Spinal cord (tissue), 10 donors: Measurements from ENCODE around the gene SNX1. TPM values are rescaled to one million over a fixed set of nuclear protein-coding genes. Genes with fewer than 3 reads are reported as not detected.

Experiments used
- DNase-seq, 6 donors: peaks; one replicate each; pipeline versions ENCODE4 v3.0.0 to v3.0.0-alpha.2; 2013 to 2015; ENCODE audit warnings: low spot score in 6 of 6, low read depth in 4 of 6
- H3K27ac ChIP-seq: one replicate; pipeline ENCODE4 v1.5.1; 2013; ENCODE audit warnings: low read depth, low read length, control low read depth
- H3K27me3 ChIP-seq: one replicate; pipeline ENCODE4 v1.6.1; 2013; ENCODE audit warnings: low read length; ENCODE audit not compliant: control insufficient read depth, insufficient read depth
- H3K36me3 ChIP-seq: one replicate; pipeline ENCODE4 v1.6.1; 2013; ENCODE audit warnings: low read length; ENCODE audit not compliant: control insufficient read depth, insufficient read depth
- H3K4me1 ChIP-seq: one replicate; pipeline ENCODE4 v1.6.1; 2013; ENCODE audit warnings: low read length; ENCODE audit not compliant: control insufficient read depth, insufficient read depth
- H3K4me3 ChIP-seq: one replicate; pipeline ENCODE4 v1.5.1; 2013; ENCODE audit warnings: low read depth, low read length, control low read depth
- H3K9me3 ChIP-seq: one replicate; pipeline ENCODE4 v1.6.1; 2013; ENCODE audit warnings: low read length; ENCODE audit not compliant: control insufficient read depth, insufficient read depth
- WGBS: methylation state at CpG from one replicate; pipeline ENCODE4 v1.1.5; 2013; ENCODE audit warnings: missing lambda C conversion rate; ENCODE audit not compliant: insufficient coverage; 5-methylcytosine and 5-hydroxymethylcytosine counted together
- long read RNA-seq, 4 donors: transcript quantifications; one replicate each; lab custom pipeline, GENCODE V29; 2026
- polyA plus RNA-seq, 2 donors: library from polyadenylated mRNA; unstranded; fragments of 120-200 nt; gene quantifications; one replicate each; pipeline ENCODE4 v1.2.1, GENCODE V29; 2013; ENCODE audit not compliant: insufficient read length in 2 of 2
- total RNA-seq, 2 donors: library from RNA; depleted of rRNA in 1 of 2; stranded (reverse); fragments of 120-200 nt in 1 of 2; fragments of >200 nt in 1 of 2; gene quantifications; one replicate each; pipeline versions ENCODE4 v1.2.3 to v1.2.4, GENCODE V29; 2013 to 2014
- donor health status: healthy.

The SNX1 gene, protein sequence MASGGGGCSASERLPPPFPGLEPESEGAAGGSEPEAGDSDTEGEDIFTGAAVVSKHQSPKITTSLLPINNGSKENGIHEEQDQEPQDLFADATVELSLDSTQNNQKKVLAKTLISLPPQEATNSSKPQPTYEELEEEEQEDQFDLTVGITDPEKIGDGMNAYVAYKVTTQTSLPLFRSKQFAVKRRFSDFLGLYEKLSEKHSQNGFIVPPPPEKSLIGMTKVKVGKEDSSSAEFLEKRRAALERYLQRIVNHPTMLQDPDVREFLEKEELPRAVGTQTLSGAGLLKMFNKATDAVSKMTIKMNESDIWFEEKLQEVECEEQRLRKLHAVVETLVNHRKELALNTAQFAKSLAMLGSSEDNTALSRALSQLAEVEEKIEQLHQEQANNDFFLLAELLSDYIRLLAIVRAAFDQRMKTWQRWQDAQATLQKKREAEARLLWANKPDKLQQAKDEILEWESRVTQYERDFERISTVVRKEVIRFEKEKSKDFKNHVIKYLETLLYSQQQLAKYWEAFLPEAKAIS
- total RNA-seq (10 to 100 TPM; 51.6 to 53.4 TPM), polyA plus RNA-seq (10 to 100 TPM; 74.4 to 79.3 TPM)
- long read RNA-seq, donor 1, transcript SNX1-208 (15 exons, 1,971 nt), result major isoform, 19 of 514 reads
- long read RNA-seq, donor 1, partial matches to known transcripts, result 82 of 514 reads
- long read RNA-seq, donor 1, other reads (novel, unspliced or antisense), result 412 of 514 reads
- long read RNA-seq, donor 2, partial matches to known transcripts, result 5 of 8 reads
- long read RNA-seq, donor 2, other reads (novel, unspliced or antisense), result 0 of 8 reads
- long read RNA-seq, donor 3, full-length matches to known transcripts, result 7 of 16 reads
- long read RNA-seq, donor 3, partial matches to known transcripts, result 9 of 16 reads
- long read RNA-seq, donor 3, other reads (novel, unspliced or antisense), result 0 of 16 reads
- long read RNA-seq, donor 4, transcript SNX1-208 (15 exons, 1,971 nt), result major isoform, 18 of 1,618 reads
- long read RNA-seq, donor 4, partial matches to known transcripts, result 358 of 1,618 reads
- long read RNA-seq, donor 4, other reads (novel, unspliced or antisense), result 1,240 of 1,618 reads

- peak; percentile 72 to 99 (median 90) for DNase-seq
- Histone ChIP-seq H3K4me3 (peak within 1 kb of the TSS; percentile 94), H3K27me3 (no peaks in the 10 kb centered on the region), H3K9me3 (no peaks in the 10 kb centered on the region), H3K4me1 (peaks cover 28% of the 10 kb centered on the region), H3K27ac (peak within 1 kb of the TSS; percentile 79), H3K36me3 (peaks cover 3% of the 10 kb centered on the region)
- WGBS, result 0% methylated on average over 64 of the region's 70 CpGs
These were observed at the start of gene SNX1 for GRCh38 chr15:64095795-64096667. Gene SNX1, plus strand, starts transcription at chr15:64095982. Its CDS starts 32 bp downstream, at chr15:64096014.

GRCh38 chr15:64046421-64047153 lies 49.2 kb upstream of the SNX1 start, which contains the start of gene DAPK2:
Gene DAPK2, minus strand, starts transcription at chr15:64046485. Its CDS starts 6,224 bp downstream, at chr15:64040261.
- WGBS, result under 1% methylated on average over 43 of the region's 50 CpGs
- Histone ChIP-seq H3K36me3 (no peaks in the 10 kb centered on the region), H3K27ac (no peak within 1 kb of the TSS), H3K27me3 (peaks cover 9% of the 10 kb centered on the region), H3K4me3 (peak within 1 kb of the TSS; percentile 41), H3K4me1 (peaks cover 19% of the 10 kb centered on the region), H3K9me3 (no peaks in the 10 kb centered on the region)
- DNase-seq, result peak; percentile 10 to 84 (median 41)

- Histone ChIP-seq H3K36me3 (no peaks in the 10 kb centered on the region), H3K4me3 (no peak overlapping the region), H3K4me1 (peaks cover 19% of the 10 kb centered on the region), H3K27me3 (peaks cover 9% of the 10 kb centered on the region), H3K9me3 (no peaks in the 10 kb centered on the region), H3K27ac (no peak overlapping the region)
- 100% methylated on average over 1 of the region's 1 CpG for WGBS
- no peak for DNase-seq
These were observed 46.9 kb upstream of the SNX1 start for GRCh38 chr15:64048781-64049460.

DNA sequence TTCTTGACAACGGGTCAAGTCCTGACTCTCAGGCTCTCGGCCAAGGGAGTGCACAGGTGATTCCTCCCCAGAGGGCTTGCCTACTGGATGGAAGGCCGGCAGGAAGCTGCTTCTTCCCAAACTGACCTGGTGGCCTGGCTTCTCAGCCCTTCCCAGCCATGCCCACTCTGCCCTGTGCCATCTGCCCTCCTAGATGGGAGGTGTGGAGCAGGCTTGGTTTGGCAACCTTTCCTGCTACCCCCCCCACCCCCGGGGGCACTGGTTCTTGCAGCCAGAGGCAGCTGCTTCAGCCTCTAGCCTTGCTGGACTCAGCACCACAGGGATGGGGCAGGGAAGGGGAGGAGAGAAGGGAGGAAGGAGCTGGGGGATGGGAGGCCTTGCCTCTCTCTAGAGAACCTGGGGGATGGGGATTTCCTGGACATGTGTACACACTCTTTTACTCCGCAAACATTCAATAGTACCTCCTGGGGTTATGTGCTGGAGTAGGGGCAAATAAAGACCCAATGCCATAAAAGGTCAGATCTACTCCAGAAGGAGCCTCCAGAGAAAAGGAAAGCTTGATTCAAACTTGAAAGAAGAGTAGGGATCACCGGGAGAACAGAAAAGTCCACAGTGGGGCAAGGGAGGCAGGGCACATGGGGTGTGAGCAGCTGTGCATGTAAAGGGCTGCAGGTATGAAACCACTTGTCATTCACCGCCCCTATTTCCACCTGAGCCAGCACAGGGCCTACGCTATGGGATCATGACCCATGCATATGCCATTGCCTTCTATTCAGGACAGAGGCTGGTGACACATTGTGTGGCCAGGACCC lies 45.3 kb upstream of the SNX1 start:
- no peaks in the 10 kb centered on the region for H3K9me3 ChIP-seq
- no peak for DNase-seq
- no peak overlapping the region for H3K4me3 ChIP-seq
- WGBS, result 81% methylated on average over 5 of the region's 8 CpGs
- H3K27me3 ChIP-seq, result peaks cover 9% of the 10 kb centered on the region
- no peak overlapping the region for H3K27ac ChIP-seq
- H3K36me3 ChIP-seq, result no peaks in the 10 kb centered on the region
- peaks cover 14% of the 10 kb centered on the region for H3K4me1 ChIP-seq

DNA sequence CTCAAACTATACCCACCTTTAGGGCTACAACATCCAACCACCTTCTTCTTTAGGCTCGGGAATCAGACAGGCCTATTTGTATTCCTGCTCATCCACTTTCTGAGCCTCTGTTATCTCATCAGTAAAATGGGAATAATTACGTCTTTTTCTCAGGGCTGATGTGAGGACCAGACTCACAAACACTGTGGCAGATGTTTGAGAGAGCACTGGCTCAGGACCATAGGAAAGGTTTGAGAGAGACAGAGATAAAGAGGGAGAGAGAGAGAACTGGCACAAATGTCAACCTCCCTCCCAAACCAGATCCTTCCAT lies 44.7 kb upstream of the SNX1 start:
- Histone ChIP-seq H3K4me1 (peaks cover 9% of the 10 kb centered on the region), H3K27me3 (peaks cover 9% of the 10 kb centered on the region), H3K36me3 (no peaks in the 10 kb centered on the region), H3K4me3 (no peak overlapping the region), H3K9me3 (no peaks in the 10 kb centered on the region), H3K27ac (no peak overlapping the region)
- no CpG with 5 or more reads among the region's 2 CpGs for WGBS
- no peak for DNase-seq

GRCh38 chr15:64051407-64052259 lies 44.1 kb upstream of the SNX1 start:
- no peaks in the 10 kb centered on the region for H3K36me3 ChIP-seq
- no peak for DNase-seq
- H3K27me3 ChIP-seq, result peaks cover 9% of the 10 kb centered on the region
- no peaks in the 10 kb centered on the region for H3K9me3 ChIP-seq
- H3K4me1 ChIP-seq, result peaks cover 7% of the 10 kb centered on the region
- H3K27ac ChIP-seq, result no peak overlapping the region
- no peak overlapping the region for H3K4me3 ChIP-seq
- WGBS, result 96% methylated on average over 5 of the region's 6 CpGs

- no peaks in the 10 kb centered on the region for H3K9me3 ChIP-seq
- no peak overlapping the region for H3K4me3 ChIP-seq
- H3K4me1 ChIP-seq, result no peaks in the 10 kb centered on the region
- no peaks in the 10 kb centered on the region for H3K36me3 ChIP-seq
- H3K27me3 ChIP-seq, result peaks cover 3% of the 10 kb centered on the region
- no peak for DNase-seq
- H3K27ac ChIP-seq, result no peak overlapping the region
- 90% methylated on average over 3 of the region's 5 CpGs for WGBS
These were observed 42.8 kb upstream of the SNX1 start for GRCh38 chr15:64052925-64053491.
